Activated CD4-positive, alpha-beta T cell treated with anti-CD3 and anti-CD28 coated beads, Interleukin-2, amount 50 U/mL, for 24 hours (primary cell): ENCODE results near the gene UBASH3B.
A peak's percentile ranks its signal among the peaks of the same experiment; 100 is the strongest.

ENCODE experiments used
- DNase-seq, 2 donors: peaks; one replicate each; pipeline ENCODE4 v3.0.0-alpha.2; 2020; ENCODE audit warnings: low read depth in 1 of 2, low spot score in 1 of 2

UBASH3B gene

GRCh38 chr11:122706291-122707088 is 51.0 kb downstream of the UBASH3B start:
- DNase-seq, result no peak

- no peak for DNase-seq
Observed at GRCh38 chr11:122707111-122707510, 51.6 kb downstream of the UBASH3B start.

- DNase-seq, result no peak
Observed at GRCh38 chr11:122707901-122708300, 52.4 kb downstream of the UBASH3B start.

GRCh38 chr11:122709039-122709760 is 53.7 kb downstream of the UBASH3B start:
- no peak for DNase-seq

- no peak for DNase-seq
Observed at GRCh38 chr11:122711362-122711761, 55.8 kb downstream of the UBASH3B start.

- no peak for DNase-seq
Observed at GRCh38 chr11:122711831-122712381, 56.4 kb downstream of the UBASH3B start.

- no peak for DNase-seq
Observed at GRCh38 chr11:122714004-122714403, 58.5 kb downstream of the UBASH3B start.

GRCh38 chr11:122714484-122714883 is 59.0 kb downstream of the UBASH3B start:
- no peak for DNase-seq

- DNase-seq, result no peak
Observed at GRCh38 chr11:122715548-122716440, 60.3 kb downstream of the UBASH3B start.

GRCh38 chr11:122717264-122717867 is 61.8 kb downstream of the UBASH3B start:
- no peak for DNase-seq

- DNase-seq, result no peak
Observed at GRCh38 chr11:122720107-122720881, 64.8 kb downstream of the UBASH3B start.

- DNase-seq, result no peak
Observed at GRCh38 chr11:122721201-122721963, 65.9 kb downstream of the UBASH3B start.

GRCh38 chr11:122721964-122722266 is 66.4 kb downstream of the UBASH3B start:
- DNase-seq, result no peak

GRCh38 chr11:122723106-122723505 is 67.6 kb downstream of the UBASH3B start:
- no peak for DNase-seq

- peak in 1 of 2 donors; percentile 25 for DNase-seq
Observed at GRCh38 chr11:122723576-122723975, 68.1 kb downstream of the UBASH3B start.

GRCh38 chr11:122724520-122724919 is 69.0 kb downstream of the UBASH3B start:
- no peak for DNase-seq

GRCh38 chr11:122726028-122726427 is 70.5 kb downstream of the UBASH3B start:
- no peak for DNase-seq

GRCh38 chr11:122727101-122727929 is 71.8 kb downstream of the UBASH3B start:
- no peak for DNase-seq

GRCh38 chr11:122728561-122728960 is 73.0 kb downstream of the UBASH3B start:
- no peak for DNase-seq
